NOMO-1 (cell line): Measurements from ENCODE around the gene MYO1D.

Experiments used
- DNase-seq, 2 experiments: peaks; one replicate each; lab custom pipeline; 2025; ENCODE audit not compliant: unreplicated experiment in 2 of 2; lab: John Stamatoyannopoulos, UW

The MYO1D gene

GRCh38 chr17:32861981-32862380, 14.9 kb downstream of the MYO1D start:
- no peak for DNase-seq

- DNase-seq = no peak
Measured at GRCh38 chr17:32859857-32860525, 16.9 kb downstream of the MYO1D start.

- no peak for DNase-seq
Measured at GRCh38 chr17:32855620-32856019, 21.3 kb downstream of the MYO1D start.

GRCh38 chr17:32854832-32855389, 22.0 kb downstream of the MYO1D start:
- DNase-seq = no peak

- no peak for DNase-seq
Measured at GRCh38 chr17:32854207-32854606, 22.7 kb downstream of the MYO1D start.

GRCh38 chr17:32852811-32853210, 24.1 kb downstream of the MYO1D start:
- DNase-seq = no peak

- DNase-seq = no peak
Measured at GRCh38 chr17:32849879-32850278, 27.0 kb downstream of the MYO1D start.

GRCh38 chr17:32847977-32848376, 28.9 kb downstream of the MYO1D start:
- no peak for DNase-seq

- DNase-seq = no peak
Measured at GRCh38 chr17:32846143-32846542, 30.8 kb downstream of the MYO1D start.

GRCh38 chr17:32840241-32840640, 36.7 kb downstream of the MYO1D start:
- DNase-seq = no peak

GRCh38 chr17:32836527-32836926, 40.4 kb downstream of the MYO1D start:
- DNase-seq = no peak

- DNase-seq = no peak
Measured at GRCh38 chr17:32835291-32835761, 41.6 kb downstream of the MYO1D start.

- no peak for DNase-seq
Measured at GRCh38 chr17:32834104-32834503, 42.8 kb downstream of the MYO1D start.

GRCh38 chr17:32833526-32833925, 43.4 kb downstream of the MYO1D start:
- DNase-seq = no peak

- DNase-seq = no peak
Measured at GRCh38 chr17:32833076-32833475, 43.8 kb downstream of the MYO1D start.

- no peak for DNase-seq
Measured at GRCh38 chr17:32831627-32832243, 45.2 kb downstream of the MYO1D start.

- DNase-seq = no peak
Measured at GRCh38 chr17:32831223-32831622, 45.7 kb downstream of the MYO1D start.

GRCh38 chr17:32828822-32829221, 48.1 kb downstream of the MYO1D start:
- DNase-seq = no peak

GRCh38 chr17:32827227-32827626, 49.7 kb downstream of the MYO1D start:
- no peak for DNase-seq

GRCh38 chr17:32826076-32826475, 50.8 kb downstream of the MYO1D start:
- no peak for DNase-seq

- DNase-seq = no peak
Measured at GRCh38 chr17:32824334-32824733, 52.6 kb downstream of the MYO1D start.

- no peak for DNase-seq
Measured at GRCh38 chr17:32822996-32823395, 53.9 kb downstream of the MYO1D start.
